HEK293T (cell line): Measurements from ENCODE around the gene SNCA.

Experiments used
- CTCF ChIA-PET: fragments of 350-600 bp; formaldehyde crosslinking; extraction: SDS; loops from one replicate; lab custom pipeline; 2021; ENCODE audit warnings: antibody characterized with exemption, inconsistent platforms; lab: Yijun Ruan, JAX
- POLR2A ChIA-PET: fragments of 350-600 bp; formaldehyde crosslinking; extraction: SDS; loops from one replicate; lab custom pipeline; 2020; ENCODE audit warnings: antibody characterized with exemption, inconsistent platforms; lab: Yijun Ruan, JAX
- DNase-seq: peaks from one replicate; pipeline ENCODE4 v3.0.0; 2012; ENCODE audit warnings: mixed read lengths; ENCODE audit errors: extremely low spot score
- ARNT ChIP-seq: fragments of 450-650 bp; IDR thresholded peaks from 2 replicates; pipeline ENCODE4 v1.6.1; 2017; ENCODE audit warnings: mild to moderate bottlenecking
- BHLHE40 ChIP-seq: fragments of 450-650 bp; IDR thresholded peaks from 2 replicates; pipeline ENCODE4 v1.6.1; 2016; ENCODE audit warnings: mild to moderate bottlenecking, moderate library complexity, borderline replicate concordance
- CTBP1 ChIP-seq: fragments of 450-650 bp; IDR thresholded peaks from 2 replicates; pipeline ENCODE4 v1.6.1; 2016; ENCODE audit warnings: borderline replicate concordance
- ELF4 ChIP-seq: fragments of 450-650 bp; IDR thresholded peaks from 2 replicates; pipeline ENCODE4 v1.6.1; 2017; ENCODE audit warnings: antibody characterized with exemption
- FOXA1 ChIP-seq: fragments of 450-650 bp; IDR thresholded peaks from 2 replicates; pipeline ENCODE4 v1.6.1; 2016; ENCODE audit warnings: mild to moderate bottlenecking
- FOXK2 ChIP-seq: fragments of 450-650 bp; IDR thresholded peaks from 2 replicates; pipeline ENCODE4 v1.6.1; 2016; ENCODE audit warnings: mild to moderate bottlenecking
- FOXM1 ChIP-seq: fragments of 450-650 bp; IDR thresholded peaks from 2 replicates; pipeline ENCODE4 v1.6.1; 2017; ENCODE audit warnings: mild to moderate bottlenecking, borderline replicate concordance
- HDGF ChIP-seq: fragments of 450-650 bp; IDR thresholded peaks from 2 replicates; pipeline ENCODE4 v1.6.1; 2017; ENCODE audit warnings: antibody characterized with exemption, borderline replicate concordance
- L3MBTL2 ChIP-seq: fragments of 450-650 bp; conservative IDR thresholded peaks from 2 replicates; pipeline ENCODE4 v1.6.1; 2016; ENCODE audit warnings: mild to moderate bottlenecking
- LEF1 ChIP-seq: fragments of 450-650 bp; IDR thresholded peaks from 2 replicates; pipeline ENCODE4 v1.6.1; 2017; ENCODE audit warnings: mild to moderate bottlenecking, borderline replicate concordance
- NFRKB ChIP-seq: fragments of 450-650 bp; IDR thresholded peaks from 2 replicates; pipeline ENCODE4 v1.6.1; 2016; ENCODE audit warnings: mild to moderate bottlenecking, moderate library complexity
- SP1 ChIP-seq: fragments of 450-650 bp; IDR thresholded peaks from 2 replicates; pipeline ENCODE4 v1.6.1; 2017
- SUZ12 ChIP-seq: fragments of 450-650 bp; IDR thresholded peaks from 2 replicates; pipeline ENCODE4 v1.6.1; 2016; ENCODE audit warnings: mild to moderate bottlenecking
- TARDBP ChIP-seq: fragments of 450-650 bp; IDR thresholded peaks from 2 replicates; pipeline ENCODE4 v1.6.1; 2016
- ZNF384 ChIP-seq: fragments of 450-650 bp; IDR thresholded peaks from 2 replicates; pipeline ENCODE4 v1.6.1; 2016
- TF ChIP-seq, protein P1 (sequence below): fragments of 450-650 bp; IDR thresholded peaks from 2 replicates; pipeline ENCODE4 v1.6.1; 2016

The SNCA gene

DNA sequence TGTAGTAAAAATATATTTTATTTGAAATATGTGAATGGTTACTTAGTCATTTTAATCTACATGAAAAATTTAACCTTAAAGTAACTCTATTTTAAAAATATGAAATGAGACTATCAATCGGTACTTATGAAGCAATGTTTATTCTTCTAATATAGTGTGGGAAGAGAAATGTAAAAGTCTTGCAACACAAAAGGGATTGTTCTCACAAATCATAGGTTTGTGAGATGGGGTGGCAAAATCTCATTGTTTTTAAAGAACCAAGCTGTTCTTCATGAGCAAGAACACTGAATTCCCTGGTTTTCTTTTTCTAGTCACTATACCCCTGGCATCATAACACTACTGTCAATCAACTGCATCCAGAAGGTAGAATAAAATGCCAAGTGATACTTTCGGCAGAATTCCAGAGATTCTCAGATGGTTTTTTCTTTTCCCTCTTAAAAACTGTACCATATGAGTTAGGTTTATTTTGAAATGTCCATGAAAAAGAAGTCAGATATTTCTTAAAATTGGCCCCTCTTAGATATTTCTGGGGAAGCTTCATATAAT, 52.2 kb downstream of the SNCA start:
- POLR2A ChIA-PET = no interaction called here
- TF ChIP-seq FOXM1 = no peak
- TF ChIP-seq FOXA1 = no peak
- no peak for TF ChIP-seq ELF4
- CTCF ChIA-PET = no interaction called here
- DNase-seq = no peak

DNA sequence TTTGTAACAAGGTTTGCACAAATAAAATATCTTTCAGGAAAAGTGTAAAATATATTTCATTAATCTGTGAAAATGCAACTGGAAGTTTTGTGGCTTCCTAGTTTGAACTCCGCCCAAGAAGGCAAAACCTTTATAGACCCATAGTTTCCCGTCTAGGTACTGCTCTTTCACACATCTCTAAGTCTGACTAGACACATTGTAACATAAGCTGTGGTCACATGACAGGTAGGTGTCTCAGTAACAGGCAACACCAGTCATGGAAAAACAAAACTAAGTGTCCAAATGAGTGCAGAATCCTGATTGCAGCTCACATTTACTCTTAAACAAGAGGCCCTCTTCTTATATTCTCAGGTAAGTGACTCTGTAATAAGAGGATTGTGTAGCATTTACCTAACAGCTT, 55.6 kb downstream of the SNCA start:
- no peak for DNase-seq
- ChIA-PET POLR2A (no interaction called here), CTCF (no interaction called here)

DNA sequence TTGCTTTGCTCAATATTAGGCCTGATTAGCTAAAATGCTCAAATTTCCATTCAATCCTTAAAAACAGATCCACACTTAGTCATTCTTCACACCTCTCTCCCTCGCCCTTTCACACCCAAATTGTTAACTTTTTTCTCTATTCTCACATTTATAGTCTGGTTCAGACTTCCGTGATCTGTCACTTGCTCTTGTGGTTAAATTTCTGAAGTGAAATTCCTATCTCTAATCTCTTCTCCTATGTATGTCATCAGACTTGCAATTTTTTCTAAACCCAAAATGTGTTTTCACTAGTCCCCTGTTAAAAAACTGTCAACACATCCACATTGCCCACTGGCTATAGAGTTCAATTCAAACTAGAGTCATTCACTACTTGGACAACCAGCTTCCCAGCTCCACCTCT, 63.2 kb downstream of the SNCA start:
- CTCF ChIA-PET = no interaction called here
- TF ChIP-seq ELF4 (no peak), BHLHE40 (no peak), L3MBTL2 (no peak), ARNT (no peak), NFRKB (no peak), FOXM1 (no peak), TARDBP (no peak), SP1 (no peak), HDGF (no peak)
- POLR2A ChIA-PET = no interaction called here
- no peak for DNase-seq

More for the DNA sequence above, 55.6 kb downstream of the SNCA start:
- TF ChIP-seq LEF1 (no peak), SP1 (no peak), NFRKB (no peak), HDGF (no peak), CTBP1 (no peak)

DNA sequence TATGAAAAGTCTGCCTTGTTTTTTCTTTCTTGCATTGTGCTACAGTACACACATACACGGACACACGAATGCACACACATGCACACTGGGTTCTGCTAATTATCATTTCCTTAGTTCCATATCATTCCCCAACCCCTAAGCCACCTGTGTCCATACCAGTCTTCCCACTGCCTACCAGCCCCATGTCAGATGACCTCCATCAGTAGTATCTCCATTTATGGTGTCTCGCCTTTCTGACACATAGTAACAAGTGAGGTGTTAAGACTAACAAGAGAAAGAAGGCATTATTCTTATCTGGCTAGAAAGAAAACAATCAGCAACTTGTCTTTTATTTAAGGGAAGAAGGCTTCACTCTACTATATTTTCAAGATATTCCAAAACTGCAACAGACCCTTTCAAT, 67.1 kb downstream of the SNCA start:
- ChIA-PET CTCF (no interaction called here), POLR2A (no interaction called here)
- DNase-seq = no peak
- TF ChIP-seq L3MBTL2 = no peak
- no peak for TF ChIP-seq BHLHE40
- no peak for TF ChIP-seq SP1
- no peak for TF ChIP-seq LEF1
- no peak for TF ChIP-seq FOXA1
- TF ChIP-seq, protein P1, sequence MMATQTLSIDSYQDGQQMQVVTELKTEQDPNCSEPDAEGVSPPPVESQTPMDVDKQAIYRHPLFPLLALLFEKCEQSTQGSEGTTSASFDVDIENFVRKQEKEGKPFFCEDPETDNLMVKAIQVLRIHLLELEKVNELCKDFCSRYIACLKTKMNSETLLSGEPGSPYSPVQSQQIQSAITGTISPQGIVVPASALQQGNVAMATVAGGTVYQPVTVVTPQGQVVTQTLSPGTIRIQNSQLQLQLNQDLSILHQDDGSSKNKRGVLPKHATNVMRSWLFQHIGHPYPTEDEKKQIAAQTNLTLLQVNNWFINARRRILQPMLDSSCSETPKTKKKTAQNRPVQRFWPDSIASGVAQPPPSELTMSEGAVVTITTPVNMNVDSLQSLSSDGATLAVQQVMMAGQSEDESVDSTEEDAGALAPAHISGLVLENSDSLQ = no peak
- TF ChIP-seq FOXM1 = no peak
- no peak for TF ChIP-seq NFRKB
- TF ChIP-seq TARDBP = no peak
- TF ChIP-seq ZNF384 = no peak
- no peak for TF ChIP-seq FOXK2
- TF ChIP-seq HDGF = no peak

DNA sequence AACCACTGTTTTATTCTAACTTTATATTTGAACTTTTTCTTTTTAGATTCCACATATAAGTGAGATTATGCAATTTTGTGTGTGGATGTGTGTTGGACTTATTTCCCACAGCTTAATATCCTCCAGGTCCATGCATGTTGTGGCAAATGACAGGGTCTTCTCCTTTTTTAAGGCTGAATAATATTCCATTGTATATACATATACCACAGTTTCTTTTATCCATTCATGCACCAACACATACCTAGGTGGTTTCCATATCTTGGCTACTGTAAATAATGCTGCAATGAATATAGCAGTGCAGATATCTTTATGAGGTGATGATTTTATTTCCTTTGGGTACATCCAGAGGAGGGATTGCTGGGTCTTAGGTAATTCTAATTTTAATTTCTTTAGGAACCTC, 69.0 kb downstream of the SNCA start:
- DNase-seq = no peak
- TF ChIP-seq CTBP1 (no peak), FOXM1 (no peak), FOXA1 (no peak)
- ChIA-PET CTCF (no interaction called here), POLR2A (no interaction called here)

DNA sequence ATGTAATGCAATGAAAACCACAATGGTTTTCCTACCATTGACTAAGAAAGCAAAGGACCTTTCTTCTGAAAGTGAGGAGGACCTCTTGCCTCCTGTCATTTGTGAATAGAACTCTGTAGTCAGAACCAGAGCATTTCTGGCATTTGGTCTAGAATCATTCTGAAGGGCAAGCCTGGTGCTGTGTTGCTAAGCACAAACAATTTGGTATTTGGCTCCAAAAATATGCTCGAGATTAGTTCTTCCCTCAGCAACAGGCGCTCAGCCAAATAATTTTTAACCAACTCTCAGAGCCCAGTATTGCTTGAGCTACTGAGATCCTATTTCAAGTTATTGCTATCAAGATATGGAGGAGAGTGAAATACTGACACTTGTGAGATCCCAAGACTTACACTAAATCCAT, 71.0 kb downstream of the SNCA start:
- TF ChIP-seq TARDBP (no peak), FOXK2 (no peak), CTBP1 (no peak), SP1 (no peak), ARNT (no peak), LEF1 (no peak)
- TF ChIP-seq, protein P1 = no peak
- ChIA-PET POLR2A (no interaction called here), CTCF (no interaction called here)
- DNase-seq = no peak

DNA sequence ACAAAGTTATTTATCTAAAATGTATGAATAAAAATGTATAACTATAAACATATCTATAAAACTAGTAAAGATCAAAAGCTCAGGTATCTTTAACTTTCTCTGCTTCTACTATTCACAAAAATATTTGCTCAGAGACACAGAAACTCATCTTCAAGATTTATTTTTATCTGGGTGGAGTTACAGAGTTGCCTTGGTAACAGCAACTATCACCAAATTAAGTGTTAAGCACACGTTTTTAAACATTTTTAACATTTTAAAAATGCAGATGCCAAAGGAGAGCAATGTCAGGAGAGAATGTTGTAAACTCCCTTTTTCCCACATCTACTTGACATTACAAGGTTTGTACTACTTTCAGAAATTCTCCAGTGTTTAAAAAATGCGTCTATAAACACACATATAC, 71.4 kb downstream of the SNCA start:
- no peak for DNase-seq
- CTCF ChIA-PET = no interaction called here
- POLR2A ChIA-PET = no interaction called here
- TF ChIP-seq ARNT = no peak
- TF ChIP-seq SUZ12 = no peak
- TF ChIP-seq CTBP1 = no peak
- TF ChIP-seq NFRKB = no peak
- TF ChIP-seq SP1 = no peak

DNA sequence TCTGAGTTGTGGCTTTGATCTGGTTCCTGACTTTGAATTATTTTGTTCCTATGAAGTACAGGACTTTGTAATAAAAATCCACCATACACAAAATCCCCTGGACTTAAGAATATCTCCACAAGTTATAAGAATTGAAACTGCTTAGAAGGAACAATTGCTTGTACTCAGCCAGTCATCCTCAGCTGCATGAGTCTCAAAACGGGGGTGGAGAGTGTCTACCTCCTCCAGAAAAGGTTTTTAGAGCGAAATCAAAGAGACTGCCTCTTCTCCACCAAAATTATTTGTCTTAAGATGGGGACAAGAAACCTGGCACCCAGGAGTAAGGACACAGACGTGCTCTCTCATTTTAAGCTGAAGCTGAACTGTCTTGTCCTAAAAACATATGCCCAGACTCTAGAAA, 74.7 kb downstream of the SNCA start:
- no peak for TF ChIP-seq TARDBP
- TF ChIP-seq ARNT = no peak
- no peak for TF ChIP-seq ZNF384
- no peak for TF ChIP-seq LEF1
- TF ChIP-seq CTBP1 = no peak
- TF ChIP-seq HDGF = no peak
- no peak for TF ChIP-seq BHLHE40
- TF ChIP-seq, protein P1 = no peak
- TF ChIP-seq NFRKB = no peak
- TF ChIP-seq SUZ12 = no peak
- no peak for TF ChIP-seq FOXM1
- TF ChIP-seq FOXA1 = no peak
- POLR2A ChIA-PET = no interaction called here
- CTCF ChIA-PET = no interaction called here
- no peak for DNase-seq
